ENCODE results near the gene TRIM29. TPM values are rescaled to one million over a fixed set of nuclear protein-coding genes. Genes with fewer than 3 reads are reported as not detected.

Gene TRIM29
- total RNA-seq, 1 experiment from 2014 or later = 0.17 TPM

GRCh38 chr11:120125509-120125908 lies 12.4 kb downstream of the TRIM29 start:
- no peaks in the 10 kb centered on the region for H3K36me3 ChIP-seq (replicated peaks; ENCODE audit: control insufficient read depth, insufficient read depth, low read length)
- no peak overlapping the region for H3K4me3 ChIP-seq (ENCODE audit: insufficient read depth, low read depth, low read length)
- no peak for DNase-seq

GRCh38 chr11:120125024-120125423 lies 12.9 kb downstream of the TRIM29 start:
- H3K36me3 ChIP-seq (replicated peaks; ENCODE audit: control insufficient read depth, insufficient read depth, low read length) = no peaks in the 10 kb centered on the region
- no peak overlapping the region for H3K4me3 ChIP-seq (ENCODE audit: insufficient read depth, low read depth, low read length)
- DNase-seq = no peak
- no peaks in the 10 kb centered on the region; the same call in 1 of the 2 replicates for H3K27me3 ChIP-seq (ENCODE audit: control insufficient read depth, insufficient read depth, low read length)

More at GRCh38 chr11:120125509-120125908, 12.4 kb downstream of the TRIM29 start:
- H3K27me3 ChIP-seq (ENCODE audit: control insufficient read depth, insufficient read depth, low read length) = no peaks in the 10 kb centered on the region; the same call in 1 of the 2 replicates

GRCh38 chr11:120124355-120124754 lies 13.6 kb downstream of the TRIM29 start:
- Histone ChIP-seq H3K4me3 (ENCODE audit: insufficient read depth, low read depth, low read length) (no peak overlapping the region), H3K27me3 (ENCODE audit: control insufficient read depth, insufficient read depth, low read length) (no peaks in the 10 kb centered on the region; the same call in 1 of the 2 replicates), H3K36me3 (replicated peaks; ENCODE audit: control insufficient read depth, insufficient read depth, low read length) (no peaks in the 10 kb centered on the region)
- DNase-seq = no peak

GRCh38 chr11:120123946-120124345 lies 14.0 kb downstream of the TRIM29 start:
- Histone ChIP-seq H3K27me3 (ENCODE audit: control insufficient read depth, insufficient read depth, low read length) (no peaks in the 10 kb centered on the region; the same call in 1 of the 2 replicates), H3K36me3 (replicated peaks; ENCODE audit: control insufficient read depth, insufficient read depth, low read length) (no peaks in the 10 kb centered on the region), H3K4me3 (ENCODE audit: insufficient read depth, low read depth, low read length) (no peak overlapping the region)
- no peak for DNase-seq

- Histone ChIP-seq H3K4me3 (ENCODE audit: insufficient read depth, low read depth, low read length) (no peak overlapping the region), H3K36me3 (replicated peaks; ENCODE audit: control insufficient read depth, insufficient read depth, low read length) (no peaks in the 10 kb centered on the region), H3K27me3 (ENCODE audit: control insufficient read depth, insufficient read depth, low read length) (no peaks in the 10 kb centered on the region)
- DNase-seq = no peak
Observed at GRCh38 chr11:120122924-120123683, 14.8 kb downstream of the TRIM29 start.

GRCh38 chr11:120121914-120122473 lies 15.9 kb downstream of the TRIM29 start:
- no peak overlapping the region for H3K4me3 ChIP-seq (ENCODE audit: insufficient read depth, low read depth, low read length)
- no peak for DNase-seq
- no peaks in the 10 kb centered on the region for H3K36me3 ChIP-seq (replicated peaks; ENCODE audit: control insufficient read depth, insufficient read depth, low read length)
- H3K27me3 ChIP-seq (ENCODE audit: control insufficient read depth, insufficient read depth, low read length) = no peaks in the 10 kb centered on the region

GRCh38 chr11:120121336-120121735 lies 16.6 kb downstream of the TRIM29 start:
- DNase-seq = no peak
- Histone ChIP-seq H3K36me3 (replicated peaks; ENCODE audit: control insufficient read depth, insufficient read depth, low read length) (no peaks in the 10 kb centered on the region), H3K4me3 (ENCODE audit: insufficient read depth, low read depth, low read length) (no peak overlapping the region), H3K27me3 (ENCODE audit: control insufficient read depth, insufficient read depth, low read length) (no peaks in the 10 kb centered on the region)

- no peaks in the 10 kb centered on the region for H3K27me3 ChIP-seq (ENCODE audit: control insufficient read depth, insufficient read depth, low read length)
- H3K36me3 ChIP-seq (replicated peaks; ENCODE audit: control insufficient read depth, insufficient read depth, low read length) = no peaks in the 10 kb centered on the region
- DNase-seq = no peak
Observed at GRCh38 chr11:120120805-120121335, 17.0 kb downstream of the TRIM29 start.

GRCh38 chr11:120119121-120119520 lies 18.8 kb downstream of the TRIM29 start:
- Histone ChIP-seq H3K27me3 (ENCODE audit: control insufficient read depth, insufficient read depth, low read length) (no peaks in the 10 kb centered on the region), H3K36me3 (replicated peaks; ENCODE audit: control insufficient read depth, insufficient read depth, low read length) (no peaks in the 10 kb centered on the region), H3K4me3 (ENCODE audit: insufficient read depth, low read depth, low read length) (no peak overlapping the region)
- no peak for DNase-seq

More at GRCh38 chr11:120120805-120121335, 17.0 kb downstream of the TRIM29 start:
- H3K4me3 ChIP-seq (ENCODE audit: insufficient read depth, low read depth, low read length) = no peak overlapping the region

GRCh38 chr11:120117991-120118390 lies 19.9 kb downstream of the TRIM29 start:
- DNase-seq = no peak
- H3K36me3 ChIP-seq (replicated peaks; ENCODE audit: control insufficient read depth, insufficient read depth, low read length) = no peaks in the 10 kb centered on the region
- H3K4me3 ChIP-seq (ENCODE audit: insufficient read depth, low read depth, low read length) = no peak overlapping the region
- no peaks in the 10 kb centered on the region for H3K27me3 ChIP-seq (ENCODE audit: control insufficient read depth, insufficient read depth, low read length)

- Histone ChIP-seq H3K36me3 (replicated peaks; ENCODE audit: control insufficient read depth, insufficient read depth, low read length) (no peaks in the 10 kb centered on the region), H3K4me3 (ENCODE audit: insufficient read depth, low read depth, low read length) (no peak overlapping the region), H3K27me3 (ENCODE audit: control insufficient read depth, insufficient read depth, low read length) (peaks cover 2% of the 10 kb centered on the region)
- no peak for DNase-seq
Observed at GRCh38 chr11:120116966-120117365, 20.9 kb downstream of the TRIM29 start.

GRCh38 chr11:120115272-120116000 lies 22.5 kb downstream of the TRIM29 start:
- DNase-seq = peak; percentile 72
- H3K4me3 ChIP-seq (ENCODE audit: insufficient read depth, low read depth, low read length) = no peak overlapping the region

GRCh38 chr11:120112174-120112796 lies 25.6 kb downstream of the TRIM29 start:
- Histone ChIP-seq H3K27me3 (ENCODE audit: control insufficient read depth, insufficient read depth, low read length) (peaks cover 2% of the 10 kb centered on the region), H3K36me3 (replicated peaks; ENCODE audit: control insufficient read depth, insufficient read depth, low read length) (no peaks in the 10 kb centered on the region), H3K4me3 (ENCODE audit: insufficient read depth, low read depth, low read length) (no peak overlapping the region)
- DNase-seq = peak; percentile 87

More at GRCh38 chr11:120115272-120116000, 22.5 kb downstream of the TRIM29 start:
- Histone ChIP-seq H3K36me3 (replicated peaks; ENCODE audit: control insufficient read depth, insufficient read depth, low read length) (no peaks in the 10 kb centered on the region), H3K27me3 (ENCODE audit: control insufficient read depth, insufficient read depth, low read length) (peaks cover 2% of the 10 kb centered on the region)

- H3K4me3 ChIP-seq (ENCODE audit: insufficient read depth, low read depth, low read length) = no peak overlapping the region
- H3K36me3 ChIP-seq (replicated peaks; ENCODE audit: control insufficient read depth, insufficient read depth, low read length) = no peaks in the 10 kb centered on the region
- DNase-seq = no peak
- peaks cover 2% of the 10 kb centered on the region for H3K27me3 ChIP-seq (ENCODE audit: control insufficient read depth, insufficient read depth, low read length)
Observed at GRCh38 chr11:120109531-120109930, 28.4 kb downstream of the TRIM29 start.
